ENCODE data around the gene MRTFA. TPM values are rescaled to one million over a fixed set of nuclear protein-coding genes. Genes with fewer than 3 reads are reported as not detected.

MRTFA gene
- total RNA-seq, 4 donors from 2014 or later, result 32.6 to 173 (median 76.1) TPM

DNA sequence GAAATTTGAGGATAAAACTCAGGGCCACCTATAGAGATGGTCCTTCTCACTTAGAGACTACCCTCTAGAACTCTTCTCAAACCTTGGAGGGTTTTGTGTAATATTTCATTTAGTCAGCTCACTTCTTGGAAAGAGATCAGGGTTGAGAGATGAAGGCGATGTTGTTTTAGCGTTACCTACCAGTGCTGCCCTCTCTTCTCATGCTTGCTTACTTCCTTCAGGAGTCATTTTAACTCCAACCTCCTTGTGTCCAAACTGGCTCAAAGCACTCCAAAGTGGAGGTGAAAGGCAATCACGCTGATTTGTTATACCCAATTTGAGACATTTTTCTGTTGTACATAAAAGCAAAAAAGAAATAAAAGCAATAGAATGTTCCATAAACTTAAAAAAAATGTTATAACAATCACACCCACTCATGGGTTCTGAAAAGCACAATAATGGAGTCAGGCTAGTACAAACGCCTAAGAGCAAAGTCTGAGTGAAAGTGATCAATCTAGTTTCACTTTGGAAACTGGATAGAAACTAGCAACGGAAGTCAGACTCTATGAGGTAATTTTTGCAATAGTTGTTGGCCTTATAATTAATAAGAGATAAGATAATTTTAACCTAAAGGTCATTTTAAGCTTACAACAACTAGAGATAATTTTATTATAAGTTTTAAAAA is 117.1 kb downstream of the MRTFA start:
- Histone ChIP-seq H3K36me3 (no peaks in the 10 kb centered on the region), H3K27ac (no peak overlapping the region), H3K4me3 (no peak overlapping the region), H3K9me3 (no peaks in the 10 kb centered on the region), H3K27me3 (no peaks in the 10 kb centered on the region), H3K4me1 (peaks cover 0 to 8% of the 10 kb centered on the region in 2 donors)
- no peak for TF ChIP-seq POLR2A (IDR thresholded peaks at IDR 0.05)
- TF ChIP-seq, protein P1, sequence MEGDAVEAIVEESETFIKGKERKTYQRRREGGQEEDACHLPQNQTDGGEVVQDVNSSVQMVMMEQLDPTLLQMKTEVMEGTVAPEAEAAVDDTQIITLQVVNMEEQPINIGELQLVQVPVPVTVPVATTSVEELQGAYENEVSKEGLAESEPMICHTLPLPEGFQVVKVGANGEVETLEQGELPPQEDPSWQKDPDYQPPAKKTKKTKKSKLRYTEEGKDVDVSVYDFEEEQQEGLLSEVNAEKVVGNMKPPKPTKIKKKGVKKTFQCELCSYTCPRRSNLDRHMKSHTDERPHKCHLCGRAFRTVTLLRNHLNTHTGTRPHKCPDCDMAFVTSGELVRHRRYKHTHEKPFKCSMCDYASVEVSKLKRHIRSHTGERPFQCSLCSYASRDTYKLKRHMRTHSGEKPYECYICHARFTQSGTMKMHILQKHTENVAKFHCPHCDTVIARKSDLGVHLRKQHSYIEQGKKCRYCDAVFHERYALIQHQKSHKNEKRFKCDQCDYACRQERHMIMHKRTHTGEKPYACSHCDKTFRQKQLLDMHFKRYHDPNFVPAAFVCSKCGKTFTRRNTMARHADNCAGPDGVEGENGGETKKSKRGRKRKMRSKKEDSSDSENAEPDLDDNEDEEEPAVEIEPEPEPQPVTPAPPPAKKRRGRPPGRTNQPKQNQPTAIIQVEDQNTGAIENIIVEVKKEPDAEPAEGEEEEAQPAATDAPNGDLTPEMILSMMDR (IDR thresholded peaks at IDR 0.05), result no peak
- DNase-seq, result no peak
- intact Hi-C loops (cut with DNase I; ENCODE audit: low total_unique reads), result no loop called here

DNA sequence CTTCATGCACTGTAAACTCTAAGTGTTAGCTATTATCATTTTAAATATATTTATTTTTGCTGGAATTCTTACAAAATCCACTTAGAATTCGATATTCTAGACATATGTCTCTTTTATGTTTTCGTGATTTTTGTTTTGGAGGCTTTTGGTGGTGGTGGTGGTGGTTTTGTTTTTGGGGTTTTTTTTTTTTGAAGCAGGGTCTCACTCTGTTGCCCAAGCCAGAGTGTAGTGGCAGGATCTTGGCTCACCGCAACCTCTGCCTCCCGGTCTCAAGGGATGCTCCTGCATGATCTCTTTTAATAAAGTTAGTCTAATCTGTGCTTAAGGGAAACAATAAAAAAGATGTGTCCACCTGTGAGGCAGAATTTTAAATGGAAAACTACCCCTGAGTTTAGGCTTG is 117.7 kb downstream of the MRTFA start:
- Histone ChIP-seq H3K9me3 (no peaks in the 10 kb centered on the region), H3K27ac (no peak overlapping the region), H3K36me3 (no peaks in the 10 kb centered on the region), H3K4me3 (no peak overlapping the region), H3K27me3 (no peaks in the 10 kb centered on the region), H3K4me1 (peaks cover 0 to 4% of the 10 kb centered on the region in 2 donors)
- intact Hi-C loops (cut with DNase I; ENCODE audit: low total_unique reads), result no loop called here
- TF ChIP-seq POLR2A (IDR thresholded peaks at IDR 0.05), result no peak
- TF ChIP-seq, protein P1 (IDR thresholded peaks at IDR 0.05), result no peak
- DNase-seq, result no peak

DNA sequence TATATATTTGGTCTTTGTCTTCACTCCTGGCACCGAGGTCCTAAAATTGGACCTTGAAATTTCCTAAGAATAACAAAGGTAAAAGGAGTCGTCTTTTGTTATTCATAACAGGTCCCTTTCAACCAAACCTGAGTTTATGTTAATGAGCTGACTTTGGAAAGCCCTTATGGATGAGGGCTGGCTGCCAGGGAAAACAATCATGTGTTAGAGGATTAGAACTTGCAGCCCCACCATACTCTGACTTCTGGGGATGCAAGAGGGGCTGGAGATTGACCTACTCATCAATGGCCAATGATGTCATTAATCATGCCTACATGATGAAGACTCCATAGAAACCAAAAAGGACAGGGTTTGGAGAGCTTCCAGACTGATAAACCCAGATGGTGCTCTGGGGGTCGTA is 118.9 kb downstream of the MRTFA start:
- no peak for DNase-seq
- TF ChIP-seq POLR2A (IDR thresholded peaks at IDR 0.05), result no peak
- TF ChIP-seq, protein P1 (IDR thresholded peaks at IDR 0.05), result no peak
- no peaks in the 10 kb centered on the region for H3K9me3 ChIP-seq
- intact Hi-C loops (cut with DNase I; ENCODE audit: low total_unique reads), result no loop called here
- H3K27ac ChIP-seq, result no peak overlapping the region
- H3K4me1 ChIP-seq, result peaks cover 0 to 4% of the 10 kb centered on the region in 2 donors
- H3K4me3 ChIP-seq, result no peak overlapping the region
- no peaks in the 10 kb centered on the region for H3K27me3 ChIP-seq
- H3K36me3 ChIP-seq, result no peaks in the 10 kb centered on the region

DNA sequence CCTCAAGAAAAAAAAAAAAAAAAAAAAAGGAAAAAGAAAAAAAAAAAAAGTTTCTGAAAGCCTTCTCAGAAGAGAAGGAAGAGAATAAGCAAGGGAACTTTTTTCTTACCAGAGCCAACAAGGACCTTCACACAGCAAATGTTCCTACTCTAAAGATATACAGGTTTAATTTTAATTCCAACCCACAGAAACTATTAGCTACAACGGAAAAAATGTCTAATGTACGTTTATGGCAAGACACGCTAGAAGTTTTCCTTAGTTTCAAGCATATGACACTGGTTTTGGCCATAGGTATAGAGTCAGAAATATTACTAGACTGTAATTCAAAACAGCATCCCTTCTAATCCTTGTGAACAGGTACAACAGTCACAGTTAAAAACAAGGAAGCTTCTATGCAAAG is 120.1 kb downstream of the MRTFA start:
- Histone ChIP-seq H3K4me1 (peaks cover 7 to 9% of the 10 kb centered on the region in 2 donors), H3K36me3 (no peaks in the 10 kb centered on the region), H3K27ac (no peak overlapping the region), H3K4me3 (no peak overlapping the region), H3K9me3 (no peaks in the 10 kb centered on the region), H3K27me3 (no peaks in the 10 kb centered on the region)
- DNase-seq, result no peak
- TF ChIP-seq POLR2A (IDR thresholded peaks at IDR 0.05), result no peak
- TF ChIP-seq, protein P1 (IDR thresholded peaks at IDR 0.05), result no peak
- intact Hi-C loops (cut with DNase I; ENCODE audit: low total_unique reads), result no loop called here

DNA sequence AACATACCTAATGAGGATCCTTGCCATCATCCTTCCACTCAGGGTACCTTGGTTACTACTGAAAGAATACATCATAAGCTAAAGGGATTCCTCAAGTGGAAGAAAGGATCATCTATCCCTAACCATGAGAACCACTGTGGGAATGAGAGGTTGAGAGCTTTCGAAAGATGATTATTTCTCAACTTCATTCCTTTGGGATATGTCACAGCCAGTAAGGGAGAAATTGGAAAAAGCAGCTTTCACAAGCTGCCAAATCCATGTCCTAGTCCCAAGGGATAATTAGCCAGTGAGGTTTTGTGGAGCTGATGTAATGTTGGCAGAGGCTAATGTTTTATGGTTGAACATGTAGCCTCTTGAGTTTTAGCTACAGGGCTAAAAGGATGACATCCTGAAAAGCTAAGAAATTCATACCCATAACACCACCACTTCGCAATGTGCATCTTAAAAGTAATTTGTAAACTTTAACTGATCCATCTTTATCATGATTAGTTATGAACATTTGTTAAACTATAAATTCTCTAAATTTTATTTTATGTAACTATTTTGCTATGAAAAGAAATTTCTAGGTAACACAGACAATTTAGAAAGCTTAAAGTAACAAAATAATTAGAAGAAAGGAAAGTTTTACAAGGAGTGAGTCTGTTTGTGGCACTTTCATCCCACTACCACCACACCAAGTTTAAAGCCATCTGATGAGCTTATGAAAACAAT is 123.9 kb downstream of the MRTFA start:
- H3K27ac ChIP-seq, result peak overlapping the region; percentile 87 to 95
- no peak overlapping the region for H3K4me3 ChIP-seq
- no peaks in the 10 kb centered on the region for H3K36me3 ChIP-seq
- H3K4me1 ChIP-seq, result peaks cover 14 to 33% of the 10 kb centered on the region in 2 donors
- H3K27me3 ChIP-seq, result no peaks in the 10 kb centered on the region
- TF ChIP-seq, protein P1 (IDR thresholded peaks at IDR 0.05), result no peak
- peak in 1 of 2 donors; percentile 30 for TF ChIP-seq POLR2A (IDR thresholded peaks at IDR 0.05)
- no peaks in the 10 kb centered on the region for H3K9me3 ChIP-seq
- intact Hi-C loops (cut with DNase I; ENCODE audit: low total_unique reads), result no loop called here
- peak in 1 of 2 donors; percentile 77 for DNase-seq

Measured in uterus (tissue), 4 donors.